NB4 (cell line): ENCODE data around the gene RAB38.

Source experiments
- DNase-seq: peaks from one replicate; pipeline ENCODE4 v3.0.0; 2010; ENCODE audit warnings: low read depth
- H3K4me3 ChIP-seq: one replicate; pipeline ENCODE4 v1.5.1; 2011; ENCODE audit warnings: mild to moderate bottlenecking, low read depth, low read length, moderate library complexity
- CTCF ChIP-seq: IDR thresholded peaks from one replicate; pipeline ENCODE4 v1.5.1; 2012; ENCODE audit warnings: low read depth, low read length
- MAX ChIP-seq: IDR thresholded peaks from 2 replicates; pipeline ENCODE4 v1.6.1; 2011; ENCODE audit warnings: low read depth, low read length
- MYC ChIP-seq: IDR thresholded peaks from 2 replicates; pipeline ENCODE4 v1.6.1; 2011; ENCODE audit warnings: low read depth, low read length
- POLR2A ChIP-seq: IDR thresholded peaks from 2 replicates; pipeline ENCODE4 v1.6.1; 2011; ENCODE audit warnings: mild to moderate bottlenecking; ENCODE audit not compliant: insufficient read length; ENCODE audit errors: extremely low read depth

The RAB38 gene

GRCh38 chr11:88179141-88179540, 3.9 kb upstream of the RAB38 start:
- DNase-seq: no peak
- no peak overlapping the region for H3K4me3 ChIP-seq
- TF ChIP-seq MAX: no peak
- no peak for TF ChIP-seq CTCF
- no peak for TF ChIP-seq MYC
- no peak for TF ChIP-seq POLR2A

- DNase-seq: no peak
- TF ChIP-seq MYC (no peak), MAX (no peak), POLR2A (no peak), CTCF (no peak)
- no peak overlapping the region for H3K4me3 ChIP-seq
These were observed 2.9 kb upstream of the RAB38 start for GRCh38 chr11:88178191-88178590.

GRCh38 chr11:88175569-88176075, 379 bp upstream of the RAB38 start:
- no peak for DNase-seq
- TF ChIP-seq CTCF (no peak), MYC (peak; percentile 30; the same call in 1 of the 2 replicates), MAX (peak; percentile 31; the same call in 1 of the 2 replicates)
- H3K4me3 ChIP-seq: peak overlapping the region; percentile 75

GRCh38 chr11:88173956-88174355, 1.3 kb downstream of the RAB38 start:
- peak overlapping the region; percentile 75 for H3K4me3 ChIP-seq
- no peak for TF ChIP-seq POLR2A
- no peak for TF ChIP-seq MAX
- TF ChIP-seq MYC: no peak
- no peak for TF ChIP-seq CTCF

GRCh38 chr11:88171982-88172381, 3.3 kb downstream of the RAB38 start:
- H3K4me3 ChIP-seq: no peak overlapping the region
- no peak for TF ChIP-seq MAX
- no peak for TF ChIP-seq MYC
- no peak for TF ChIP-seq CTCF
- TF ChIP-seq POLR2A: no peak
- no peak for DNase-seq

More at GRCh38 chr11:88173956-88174355, 1.3 kb downstream of the RAB38 start:
- peak; percentile 16 for DNase-seq
